Measurements from ENCODE around the gene MYOM1. TPM values are rescaled to one million over a fixed set of nuclear protein-coding genes. Genes with fewer than 3 reads are reported as not detected.

Gene MYOM1
- total and polyA plus RNA-seq, 12 donors: 94.4 to 1,558 (median 870) TPM

- intact Hi-C loops (cut with DNase I): no loop called here
- Histone ChIP-seq H3K36me3 (peaks cover 0 to 79% (median 12%) of the 10 kb centered on the region in 9 donors), H3K4me3 (no peak overlapping the region), H3K27ac (peak overlapping the region in 1 of 10 donors; percentile 29), H3K27me3 (no peaks in the 10 kb centered on the region), H3K9me3 (no peaks in the 10 kb centered on the region), H3K4me1 (peaks cover 0 to 23% (median 15%) of the 10 kb centered on the region in 9 donors)
- DNase-seq (no peak), ATAC-seq (no peak)
- TF ChIP-seq CTCF (IDR thresholded peaks at IDR 0.05): no peak
- 23 to 35% methylated on average over 2 of the region's 2 CpGs for whole genome bisulfite sequencing, 2 donors
These were observed 116.2 kb downstream of the MYOM1 start for GRCh38 chr18:3103576-3103975.

- WGBS, 2 donors: 96 to 100% methylated on average over 1 of the region's 1 CpG
- no peak for DNase-seq
- no peaks in the 10 kb centered on the region for H3K27me3 ChIP-seq
- no peak for ATAC-seq
- H3K4me3 ChIP-seq: no peak overlapping the region
- H3K4me1 ChIP-seq: peaks cover 0 to 23% (median 15%) of the 10 kb centered on the region in 9 donors
- no peak for TF ChIP-seq CTCF (IDR thresholded peaks at IDR 0.05)
- no peaks in the 10 kb centered on the region for H3K9me3 ChIP-seq
- H3K36me3 ChIP-seq: peaks cover 0 to 80% (median 12%) of the 10 kb centered on the region in 9 donors
- intact Hi-C loops (cut with DNase I): no loop called here
- no peak overlapping the region for H3K27ac ChIP-seq
These were observed 116.8 kb downstream of the MYOM1 start for GRCh38 chr18:3102983-3103382.

- peaks cover 0 to 36% (median 23%) of the 10 kb centered on the region in 9 donors for H3K4me1 ChIP-seq
- H3K27ac ChIP-seq: peak overlapping the region in 1 of 10 donors; percentile 29
- H3K27me3 ChIP-seq: no peaks in the 10 kb centered on the region
- no peaks in the 10 kb centered on the region for H3K9me3 ChIP-seq
- H3K4me3 ChIP-seq: no peak overlapping the region
- no peak for TF ChIP-seq CTCF (IDR thresholded peaks at IDR 0.05)
- intact Hi-C loops (cut with DNase I): no loop called here
- WGBS, 2 donors: 64 to 79% methylated on average over 3 of the region's 3 CpGs
- ATAC-seq: peak in 5 of 8 donors; percentile 20 to 36 (median 28)
- H3K36me3 ChIP-seq: peaks cover 0 to 84% (median 12%) of the 10 kb centered on the region in 9 donors
- DNase-seq: no peak
These were observed 119.2 kb downstream of the MYOM1 start for GRCh38 chr18:3100498-3101132.

GRCh38 chr18:3099327-3099726 is 120.4 kb downstream of the MYOM1 start:
- 0% methylated on average over 1 of the region's 1 CpG for WGBS, 2 donors
- peaks cover 0 to 40% (median 20%) of the 10 kb centered on the region in 9 donors for H3K4me1 ChIP-seq
- peaks cover 0 to 79% (median 12%) of the 10 kb centered on the region in 9 donors for H3K36me3 ChIP-seq
- intact Hi-C loops (cut with DNase I): no loop called here
- DNase-seq (no peak), ATAC-seq (no peak)
- no peak overlapping the region for H3K27ac ChIP-seq
- H3K27me3 ChIP-seq: no peaks in the 10 kb centered on the region
- no peak overlapping the region for H3K4me3 ChIP-seq
- no peaks in the 10 kb centered on the region for H3K9me3 ChIP-seq
- TF ChIP-seq CTCF (IDR thresholded peaks at IDR 0.05): no peak
